GM23338 (cell line): ENCODE results near the gene TNRC18. TPM values are rescaled to one million over a fixed set of nuclear protein-coding genes. Genes with fewer than 3 reads are reported as not detected.
"Not testable (repeated sequence)": the region's sequence is repeated elsewhere in the genome, so short reads cannot be mapped to it uniquely, and the experiment has no call there.

Experiments used
- ATAC-seq: fragments of 200-7000 bp; cut with Tn5 transposase; 3 replicates; pipeline ENCODE4 v1.9.1; 2020
- DNase-seq: peaks from one replicate; pipeline ENCODE4 v3.0.0-alpha.2; 2015; ENCODE audit warnings: low spot score
- H2AFZ ChIP-seq: fragments of 200-600 bp; sonication (generic); 2 replicates; pipeline ENCODE4 v1.8.0; 2016; ENCODE audit warnings: antibody characterized with exemption, mild to moderate bottlenecking, moderate library complexity
- H3F3A ChIP-seq: fragments of 200-600 bp; sonication (generic); replicated peaks from 2 replicates; pipeline ENCODE4 v1.8.0; 2017; ENCODE audit warnings: antibody characterized with exemption, mixed run types, low read depth
- H3K27ac ChIP-seq: fragments of 200-600 bp; sonication (generic); 2 replicates; pipeline ENCODE4 v1.6.1; 2016; ENCODE audit warnings: low read depth
- H3K27me3 ChIP-seq: fragments of 200-600 bp; sonication (generic); 2 replicates; pipeline ENCODE4 v1.8.0; 2016; ENCODE audit warnings: mild to moderate bottlenecking, mixed run types, moderate library complexity; ENCODE audit not compliant: insufficient read depth
- H3K36me3 ChIP-seq: fragments of 200-600 bp; sonication (generic); 2 replicates; pipeline ENCODE4 v1.8.0; 2016; ENCODE audit warnings: mild to moderate bottlenecking; ENCODE audit not compliant: insufficient read depth
- H3K4me1 ChIP-seq: fragments of 200-600 bp; sonication (generic); 2 replicates; pipeline ENCODE4 v1.8.0; 2016; ENCODE audit warnings: mild to moderate bottlenecking, moderate library complexity; ENCODE audit not compliant: insufficient read depth
- H3K4me2 ChIP-seq: fragments of 200-600 bp; sonication (generic); 2 replicates; pipeline ENCODE4 v1.7.1; 2017; ENCODE audit warnings: mixed run types
- H3K4me3 ChIP-seq: fragments of 200-600 bp; sonication (generic); 2 replicates; pipeline ENCODE4 v1.6.1; 2016; ENCODE audit warnings: mixed run types
- H3K79me2 ChIP-seq: fragments of 200-600 bp; sonication (generic); replicated peaks from 2 replicates; pipeline ENCODE4 v1.8.0; 2017; ENCODE audit warnings: mild to moderate bottlenecking; ENCODE audit not compliant: insufficient read depth
- H3K9me2 ChIP-seq: fragments of 200-600 bp; sonication (generic); 2 replicates; pipeline ENCODE4 v1.8.0; 2017; ENCODE audit not compliant: insufficient read depth
- H4K20me1 ChIP-seq: fragments of 200-600 bp; sonication (generic); replicated peaks from 2 replicates; pipeline ENCODE4 v1.8.0; 2017; ENCODE audit warnings: mild to moderate bottlenecking; ENCODE audit not compliant: insufficient read depth
- H3K27ac Mint-ChIP-seq: 2 replicates; pipeline ENCODE4 v1.8.0; 2020; ENCODE audit warnings: inconsistent platforms, mild to moderate bottlenecking, moderate library complexity, mixed read lengths
- H3K27me3 Mint-ChIP-seq: 3 replicates; pipeline ENCODE4 v1.8.0; 2022; ENCODE audit warnings: low read depth, mild to moderate bottlenecking, moderate library complexity, mixed read lengths, inconsistent platforms; ENCODE audit not compliant: insufficient read depth, poor library complexity
- H3K36me3 Mint-ChIP-seq: 3 replicates; pipeline ENCODE4 v1.8.0; 2021; ENCODE audit warnings: low read depth, mild to moderate bottlenecking, inconsistent platforms, moderate library complexity, mixed read lengths
- H3K4me1 Mint-ChIP-seq: 3 replicates; pipeline ENCODE4 v1.8.0; 2020; ENCODE audit warnings: mild to moderate bottlenecking, inconsistent platforms, mixed read lengths
- H3K4me3 Mint-ChIP-seq: 3 replicates; pipeline ENCODE4 v1.8.0; 2021; ENCODE audit warnings: moderate library complexity, mild to moderate bottlenecking, inconsistent platforms, mixed read lengths
- H3K9me3 Mint-ChIP-seq: 3 replicates; pipeline ENCODE4 v1.8.0; 2020; ENCODE audit warnings: moderate library complexity, mild to moderate bottlenecking, inconsistent platforms, mixed read lengths
- STAT1 ChIP-seq: IDR thresholded peaks from one replicate; pipeline ENCODE4 v1.6.1; 2016; ENCODE audit warnings: antibody characterized with exemption; ENCODE audit not compliant: unreplicated experiment
- ZNF462 ChIP-seq: fragments of 250-450 bp; sonication (Bioruptor Pico); IDR thresholded peaks from 2 replicates; pipeline ENCODE4 v1.5.0; 2020; ENCODE audit warnings: mild to moderate bottlenecking, moderate library complexity
- polyA plus RNA-seq: library from polyadenylated mRNA; unstranded; fragments of >200 nt; fragmentation: Nextera tagmentation; extraction: Ambion mirVana; gene quantifications from 2 replicates; pipeline ENCODE4 v1.2.1, GENCODE V29; 2016
- total RNA-seq: library from RNA; depleted of rRNA; stranded (reverse); fragments of >200 nt; shearing (Covaris generic); gene quantifications from 2 replicates; pipeline ENCODE4 v1.2.3, GENCODE V29; 2014

Gene TNRC18
- total and polyA plus RNA-seq, 2 experiments from 2014 or later = 2.1 to 17.5 TPM

GRCh38 chr7:5294169-5294987 lies 129.3 kb downstream of the TNRC18 start (continued):
- TF ChIP-seq ZNF462 (no peak), STAT1 (no peak)

- ATAC-seq, H3F3A ChIP-seq, H3K4me2 ChIP-seq, H3K9me2 ChIP-seq, H3K36me3 ChIP-seq, H3K4me3 Mint-ChIP-seq, H3K27me3 ChIP-seq, H3K79me2 ChIP-seq, H3K4me1 ChIP-seq, H4K20me1 ChIP-seq, H2AFZ ChIP-seq, H3K4me3 ChIP-seq, DNase-seq, H3K9me3 Mint-ChIP-seq, H3K4me1 Mint-ChIP-seq, H3K27ac ChIP-seq, H3K27ac Mint-ChIP-seq, H3K27me3 Mint-ChIP-seq: not testable (repeated sequence)
- peaks cover 17% of the 10 kb centered on the region; the same call in 2 of the 3 replicates for H3K36me3 Mint-ChIP-seq
These were observed 131.8 kb downstream of the TNRC18 start for GRCh38 chr7:5291711-5292335.
